ENCODE measurements around the gene ABCA13. TPM values are rescaled to one million over a fixed set of nuclear protein-coding genes. Genes with fewer than 3 reads are reported as not detected.

ABCA13 gene
- total and polyA plus RNA-seq, 2 of the 4 experiments (the other 2 are of a cell fraction), result under 0.01 to 0.07 TPM

GRCh38 chr7:48175019-48175418 lies 3.8 kb downstream of the ABCA13 start:
- H2AK5ac ChIP-seq (ENCODE audit: low read depth, low read length), result no peak overlapping the region
- H4K5ac ChIP-seq (ENCODE audit: low read depth, low read length), result no peak overlapping the region
- ChIA-PET POLR2A (ENCODE audit: unreplicated experiment) (no interaction called here), CTCF (interaction anchor here (1.9 kb wide), 1 partner anchor 20 kb away, joined by 9 read pairs; no protein-coding TSS in a partner anchor)
- dilution Hi-C loops (cut with HindIII; ENCODE audit: low sequenced_read_pairs, unreplicated experiment) (no loop called here), in situ Hi-C loops (cut with MboI; ENCODE audit: low sequenced_read_pairs) (no loop called here), intact Hi-C loops (cut with micrococcal nuclease) (no loop called here)
- H3K4me2 ChIP-seq (ENCODE audit: low read depth, low read length), result no peak overlapping the region
- no peak overlapping the region for H3K14ac ChIP-seq (replicated peaks; ENCODE audit: low read depth, low read length)
- H3K27ac ChIP-seq (ENCODE audit: insufficient read depth, low read length), result no peak overlapping the region
- no peak overlapping the region for H2AFZ ChIP-seq (replicated peaks; ENCODE audit: low read length, poor library complexity)
- no peak overlapping the region for H2BK20ac ChIP-seq (ENCODE audit: low read depth, low read length)
- H4K91ac ChIP-seq (ENCODE audit: insufficient read depth, low read depth, low read length), result no peak overlapping the region
- H4K20me1 ChIP-seq (ENCODE audit: insufficient read depth, low read length), result no peaks in the 10 kb centered on the region
- no peak overlapping the region for H2AK9ac ChIP-seq (replicated peaks; ENCODE audit: low read depth, low read length, poor library complexity)
- H4K8ac ChIP-seq (ENCODE audit: low read depth in 2 of 2, low read length in 2 of 2), result no peak overlapping the region
- H3K4ac ChIP-seq (ENCODE audit: low read depth, low read length), result no peak overlapping the region
- ATAC-seq (ENCODE audit: low read depth) (no peak), DNase-seq (no peak)
- no peaks in the 10 kb centered on the region for H3K36me3 ChIP-seq (ENCODE audit: control insufficient read depth, insufficient read depth, low read length)
- no peak for TF ChIP-seq CHD1 (IDR thresholded peaks at IDR 0.05; ENCODE audit: low read depth, low read length)
- no peak for TF ChIP-seq POLR2A (IDR thresholded peaks at IDR 0.05; ENCODE audit: low read depth, low read length)
- no peak for TF ChIP-seq MAFK (IDR thresholded peaks at IDR 0.05; ENCODE audit: low read depth, low read length)
- no peak for TF ChIP-seq USF2 (IDR thresholded peaks at IDR 0.05; ENCODE audit: low read depth, low read length)
- TF ChIP-seq FOS (IDR thresholded peaks at IDR 0.05; ENCODE audit: low read depth, low read length), result no peak
- no peak for TF ChIP-seq RAD21 (IDR thresholded peaks at IDR 0.05; ENCODE audit: low read length)
- no peak for TF ChIP-seq MXI1 (IDR thresholded peaks at IDR 0.05; ENCODE audit: borderline replicate concordance, low read depth, low read length)
- no peak for TF ChIP-seq MAZ (IDR thresholded peaks at IDR 0.05; ENCODE audit: borderline replicate concordance, low read depth, low read length)
- TF ChIP-seq RFX5 (IDR thresholded peaks at IDR 0.05; ENCODE audit: low read depth, low read length), result no peak
- no peak for TF ChIP-seq ELK1 (IDR thresholded peaks at IDR 0.05; ENCODE audit: borderline replicate concordance, low read depth, low read length)
- TF ChIP-seq NFE2L2 (IDR thresholded peaks at IDR 0.05; ENCODE audit: low read depth, low read length), result no peak
- TF ChIP-seq SMC3 (IDR thresholded peaks at IDR 0.05; ENCODE audit: low read depth, low read length), result no peak
- TF ChIP-seq CEBPB (IDR thresholded peaks at IDR 0.05; ENCODE audit: low read depth, low read length), result no peak
- TF ChIP-seq RCOR1 (IDR thresholded peaks at IDR 0.05; ENCODE audit: insufficient replicate concordance, low read length), result no peak
- TF ChIP-seq CTCF (conservative IDR thresholded peaks at IDR 0.05; ENCODE audit: low read depth, low read length), result no peak
- H3K56ac ChIP-seq (ENCODE audit: extremely low read depth, insufficient read depth, low read length), result no peak overlapping the region
- H3K27me3 ChIP-seq (ENCODE audit: control insufficient read depth, insufficient read depth, low read length), result no peaks in the 10 kb centered on the region
- no peaks in the 10 kb centered on the region for H3K79me1 ChIP-seq (ENCODE audit: low read depth in 1 of 2, low read length in 2 of 2)
- no peak overlapping the region for H2BK15ac ChIP-seq (ENCODE audit: low read depth, low read length)
- H3K9me3 ChIP-seq (ENCODE audit: control insufficient read depth, insufficient read depth, low read length), result no peaks in the 10 kb centered on the region
- no peak overlapping the region for H3K23ac ChIP-seq (ENCODE audit: low read depth, low read length)
- H3K4me1 ChIP-seq (ENCODE audit: control insufficient read depth, insufficient read depth, low read length), result peaks cover 3% of the 10 kb centered on the region; the same call in 1 of the 2 replicates
- no TSS peak for BruUV-seq (replicated peaks)
- no peak overlapping the region for H3K18ac ChIP-seq (ENCODE audit: low read depth, low read length)
- 0 out of 2 replicates have a peak, but pooled peaks cover 4% of the 10 kb centered on the region for H3K9me1 ChIP-seq (ENCODE audit: insufficient read depth, low read length)
- no peak overlapping the region for H3K4me3 ChIP-seq (ENCODE audit: insufficient read depth, low read depth, low read length)
- no peak overlapping the region for H2BK5ac ChIP-seq (ENCODE audit: low read depth, low read length, poor library complexity, severe bottlenecking)
- H2BK120ac ChIP-seq (ENCODE audit: low read depth, low read length), result no peak overlapping the region
- WGBS, 2 experiments (ENCODE audit: extremely low coverage in 2 of 2, insufficient read length in 1 of 2), result no CpG with 5 or more reads among the region's 1 CpG
- H3K9ac ChIP-seq (ENCODE audit: low read depth, low read length), result no peak overlapping the region
